ENCODE measurements around the gene TCEA2.

- TF ChIP-seq CTCF (IDR thresholded peaks at IDR 0.05; ENCODE audit: insufficient read depth, low read length, poor library complexity, severe bottlenecking), result no peak
- no peak for TF ChIP-seq EZH2phosphoT487 (conservative IDR thresholded peaks at IDR 0.05; ENCODE audit: low read length)
Observed at GRCh38 chr20:64058536-64058935, 4.5 kb upstream of the TCEA2 start.
